Parathyroid adenoma (tissue), 2 donors: ENCODE data around the gene ACOD1.

Experiments
- H2AFZ ChIP-seq: fragments of 300-600 bp; sonication (generic); one replicate; pipeline ENCODE4 v1.7.0; 2017; ENCODE audit warnings: antibody characterized with exemption, mild to moderate bottlenecking
- H3K27ac ChIP-seq: fragments of 300-600 bp; sonication (generic); one replicate; pipeline ENCODE4 v1.7.0; 2017
- H3K27me3 ChIP-seq: fragments of 300-600 bp; sonication (generic); one replicate; pipeline ENCODE4 v1.7.0; 2017; ENCODE audit warnings: low read length; ENCODE audit not compliant: control insufficient read depth, insufficient read depth
- H3K36me3 ChIP-seq: fragments of 300-600 bp; sonication (generic); one replicate; pipeline ENCODE4 v1.7.0; 2017; ENCODE audit warnings: low read length; ENCODE audit not compliant: control insufficient read depth, insufficient read depth
- H3K4me1 ChIP-seq: fragments of 300-600 bp; sonication (generic); one replicate; pipeline ENCODE4 v1.7.0; 2017; ENCODE audit warnings: control low read depth
- H3K4me2 ChIP-seq: fragments of 300-600 bp; sonication (generic); one replicate; pipeline ENCODE4 v1.7.0; 2017; ENCODE audit warnings: low read length
- H3K4me3 ChIP-seq: fragments of 300-600 bp; sonication (generic); one replicate; pipeline ENCODE4 v1.7.0; 2017; ENCODE audit warnings: low read depth, low read length
- H3K79me2 ChIP-seq: fragments of 300-600 bp; sonication (generic); one replicate; pipeline ENCODE4 v1.7.0; 2017; ENCODE audit warnings: control low read depth
- H3K9ac ChIP-seq: fragments of 300-600 bp; sonication (generic); one replicate; pipeline ENCODE4 v1.7.0; 2017; ENCODE audit warnings: mild to moderate bottlenecking
- H3K9me3 ChIP-seq: fragments of 300-600 bp; sonication (generic); one replicate; pipeline ENCODE4 v1.7.0; 2017; ENCODE audit warnings: low read length; ENCODE audit not compliant: control insufficient read depth
- CTCF ChIP-seq: fragments of 300-600 bp; sonication (generic); IDR thresholded peaks from one replicate; pipeline ENCODE4 v1.7.0; 2017; ENCODE audit warnings: antibody characterized with exemption, mild to moderate bottlenecking
- donor health status: primary hyperparathyroidism.

ACOD1 gene

GRCh38 chr13:76934671-76935070, 13.6 kb upstream of the ACOD1 start:
- no peaks in the 10 kb centered on the region for H3K79me2 ChIP-seq
- H3K27ac ChIP-seq = no peak overlapping the region
- H3K9ac ChIP-seq = no peak overlapping the region
- H3K4me1 ChIP-seq = no peaks in the 10 kb centered on the region
- H3K36me3 ChIP-seq = no peaks in the 10 kb centered on the region
- H3K27me3 ChIP-seq = no peaks in the 10 kb centered on the region
- no peak overlapping the region for H2AFZ ChIP-seq
- no peak overlapping the region for H3K4me3 ChIP-seq
- TF ChIP-seq CTCF = no peak
- no peak overlapping the region for H3K4me2 ChIP-seq
- no peaks in the 10 kb centered on the region for H3K9me3 ChIP-seq

GRCh38 chr13:76936763-76937162, 11.5 kb upstream of the ACOD1 start:
- TF ChIP-seq CTCF = no peak
- Histone ChIP-seq H3K9ac (no peak overlapping the region), H3K27me3 (no peaks in the 10 kb centered on the region), H3K4me3 (no peak overlapping the region), H3K79me2 (no peaks in the 10 kb centered on the region), H3K4me1 (no peaks in the 10 kb centered on the region), H3K27ac (no peak overlapping the region), H3K9me3 (no peaks in the 10 kb centered on the region), H3K4me2 (no peak overlapping the region), H2AFZ (no peak overlapping the region), H3K36me3 (no peaks in the 10 kb centered on the region)

- H3K9me3 ChIP-seq = no peaks in the 10 kb centered on the region
- no peak overlapping the region for H3K4me2 ChIP-seq
- no peaks in the 10 kb centered on the region for H3K27me3 ChIP-seq
- H3K79me2 ChIP-seq = no peaks in the 10 kb centered on the region
- no peak overlapping the region for H2AFZ ChIP-seq
- H3K36me3 ChIP-seq = no peaks in the 10 kb centered on the region
- no peak for TF ChIP-seq CTCF
- no peak overlapping the region for H3K9ac ChIP-seq
- no peaks in the 10 kb centered on the region for H3K4me1 ChIP-seq
- no peak overlapping the region for H3K4me3 ChIP-seq
- H3K27ac ChIP-seq = no peak overlapping the region
These were observed 11.0 kb upstream of the ACOD1 start for GRCh38 chr13:76937281-76937820.

GRCh38 chr13:76939215-76939614, 9.1 kb upstream of the ACOD1 start:
- TF ChIP-seq CTCF = no peak
- Histone ChIP-seq H3K27ac (no peak overlapping the region), H3K4me3 (no peak overlapping the region), H3K79me2 (no peaks in the 10 kb centered on the region), H2AFZ (no peak overlapping the region), H3K36me3 (no peaks in the 10 kb centered on the region), H3K9me3 (no peaks in the 10 kb centered on the region), H3K4me2 (no peak overlapping the region), H3K4me1 (no peaks in the 10 kb centered on the region), H3K9ac (no peak overlapping the region), H3K27me3 (no peaks in the 10 kb centered on the region)

GRCh38 chr13:76942363-76942762, 5.9 kb upstream of the ACOD1 start:
- Histone ChIP-seq H3K4me3 (no peak overlapping the region), H3K36me3 (no peaks in the 10 kb centered on the region), H3K27ac (no peak overlapping the region), H3K27me3 (no peaks in the 10 kb centered on the region), H3K9me3 (no peaks in the 10 kb centered on the region), H3K79me2 (no peaks in the 10 kb centered on the region), H3K9ac (no peak overlapping the region), H2AFZ (no peak overlapping the region), H3K4me2 (no peak overlapping the region), H3K4me1 (no peaks in the 10 kb centered on the region)
- no peak for TF ChIP-seq CTCF
